NCI-H2196 (cell line): ENCODE measurements around the gene IL26.
A peak's percentile ranks its signal among the peaks of the same experiment; 100 is the strongest.
"Not testable (repeated sequence)": the region's sequence is repeated elsewhere in the genome, so short reads cannot be mapped to it uniquely, and the experiment has no call there.

Source experiments
- DNase-seq: peaks from one replicate; lab custom pipeline; 2025; ENCODE audit not compliant: unreplicated experiment; lab: John Stamatoyannopoulos, UW

Gene IL26

DNA sequence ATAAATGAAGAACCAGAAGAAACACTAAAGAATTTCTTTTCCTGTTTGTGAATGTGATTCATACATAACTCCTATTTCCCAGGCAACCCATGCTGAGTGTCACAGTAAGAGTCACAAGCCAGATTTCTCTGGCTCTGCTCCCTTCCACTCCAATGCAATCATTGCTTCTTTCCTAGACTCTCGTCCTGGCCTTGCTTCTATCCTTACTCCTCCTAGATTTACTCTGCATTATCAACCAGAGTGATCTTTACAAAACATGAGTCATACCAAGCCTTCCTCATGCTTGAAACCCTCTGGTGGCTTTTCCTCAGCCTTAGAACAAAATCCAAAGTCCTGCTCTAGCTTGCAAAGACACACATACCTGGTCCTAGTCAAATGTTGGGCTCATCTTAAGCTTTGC is 14.5 kb upstream of the IL26 start:
- no peak for DNase-seq

DNA sequence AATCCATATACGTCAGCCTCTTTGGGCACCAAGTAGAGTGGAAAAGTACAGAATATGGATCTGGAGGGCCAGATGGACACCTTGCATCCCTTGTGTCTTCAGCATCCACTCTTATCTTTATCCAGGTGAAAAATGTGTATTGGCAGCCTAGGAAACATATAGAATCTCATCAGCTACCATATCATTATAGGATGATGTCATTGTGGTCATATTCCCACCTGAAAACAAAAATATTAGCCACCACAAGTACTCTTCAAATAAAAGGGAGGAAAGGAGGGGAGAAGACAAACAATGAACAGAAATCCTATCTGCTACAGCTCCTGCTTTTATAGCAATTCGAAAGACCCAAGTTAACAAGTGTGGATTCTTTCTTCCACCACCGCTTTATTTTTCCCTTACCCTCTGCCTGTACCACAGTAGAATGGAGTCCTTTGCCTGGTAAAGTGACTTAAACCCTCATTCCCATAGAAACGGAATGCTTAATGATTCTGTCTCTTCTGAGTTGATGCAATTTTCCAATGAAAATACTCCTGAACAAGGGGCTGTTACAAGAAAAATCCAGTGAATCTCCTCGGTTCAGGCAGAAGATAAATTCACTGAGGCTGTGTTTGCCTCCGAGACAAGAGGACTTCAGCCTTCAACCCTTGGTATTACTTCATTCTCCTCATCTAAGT is 13.8 kb upstream of the IL26 start:
- DNase-seq = no peak

DNA sequence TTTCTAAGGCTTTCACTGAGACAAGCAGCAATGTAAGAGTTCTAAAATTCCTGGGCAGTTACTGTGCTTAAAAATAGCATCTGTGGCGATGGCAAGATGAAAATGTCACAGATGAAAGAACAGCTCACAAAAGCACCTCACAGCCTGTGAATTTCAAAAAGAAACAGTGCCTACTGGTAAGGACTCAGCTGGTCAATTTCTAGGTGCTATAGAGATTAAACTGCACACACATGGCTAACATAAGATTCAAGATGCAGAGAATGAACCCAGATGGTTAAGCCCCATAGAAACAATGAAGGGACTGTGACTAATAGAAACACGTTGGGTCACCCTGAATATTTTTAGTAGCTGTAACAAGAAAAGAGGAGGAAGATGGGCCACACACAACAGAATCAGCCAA is 12.0 kb upstream of the IL26 start:
- no peak for DNase-seq

DNA sequence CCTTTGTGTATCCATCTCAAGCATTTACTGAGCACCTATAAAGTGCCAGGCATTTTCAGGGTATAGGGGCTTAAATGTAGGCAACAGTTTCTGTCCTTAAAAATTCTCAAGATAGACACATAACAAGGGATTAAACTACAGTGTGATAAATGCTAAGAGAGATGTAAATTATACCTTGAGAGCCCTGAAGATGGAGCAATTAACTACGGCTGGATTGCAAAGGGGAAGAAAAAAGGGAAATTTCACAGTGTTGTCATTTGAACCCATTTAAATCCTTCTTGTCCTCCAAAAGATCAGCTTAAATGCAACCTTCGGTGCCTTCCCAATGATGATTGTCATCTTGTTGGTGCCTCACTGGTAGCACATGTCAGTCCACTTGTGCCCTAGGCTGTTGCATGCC is 11.5 kb upstream of the IL26 start:
- DNase-seq = no peak

DNA sequence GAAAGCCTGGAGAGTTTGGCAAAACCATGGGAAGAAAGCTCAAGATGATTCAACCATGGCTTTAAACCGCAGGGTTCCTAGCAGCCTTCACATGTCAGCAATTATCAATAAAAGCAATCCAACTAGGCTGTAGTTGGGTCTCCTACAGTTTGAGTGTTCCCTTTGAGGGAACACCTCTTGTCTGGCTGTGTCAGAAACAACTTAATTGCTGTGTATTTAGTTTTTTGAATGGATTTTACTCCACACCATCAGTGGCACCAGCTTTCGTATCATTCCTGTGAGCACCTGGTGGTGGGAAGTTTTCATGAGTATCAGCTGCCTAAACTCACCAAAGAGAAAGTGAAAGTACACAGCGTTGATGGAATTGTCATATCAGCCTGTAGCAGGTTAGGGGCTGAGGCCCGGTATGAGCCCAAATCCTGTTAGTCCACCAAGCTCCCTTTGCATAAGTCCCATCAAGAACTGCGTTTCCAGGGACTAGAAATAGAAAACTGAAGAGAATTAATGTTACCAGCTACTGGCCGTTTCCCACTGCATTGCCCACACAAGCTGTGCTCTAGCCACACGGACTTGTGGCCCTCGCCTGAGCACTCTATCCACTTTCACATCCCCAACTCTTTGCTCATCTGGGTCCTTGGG is 10.9 kb upstream of the IL26 start:
- peak; percentile 4 for DNase-seq

DNA sequence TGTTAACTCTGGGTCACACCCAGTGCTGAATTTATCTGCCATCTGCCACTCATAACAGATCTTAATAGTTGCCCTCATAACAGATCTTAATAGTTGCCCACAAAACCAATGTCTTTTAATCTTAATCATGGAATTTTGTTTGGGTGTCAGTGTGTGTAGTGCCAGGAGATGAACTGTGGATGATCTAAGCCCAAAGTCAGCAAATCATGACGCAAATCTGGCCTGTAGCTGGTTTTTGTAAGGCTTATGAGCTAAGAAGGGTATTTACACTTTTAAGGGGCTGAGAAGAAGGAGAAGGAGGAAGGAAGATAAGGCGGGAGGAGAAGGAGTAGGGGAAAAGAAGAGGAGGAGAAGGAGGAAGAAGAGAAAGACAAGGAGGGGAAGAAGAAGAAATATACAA is 10.0 kb upstream of the IL26 start:
- DNase-seq = no peak

DNA sequence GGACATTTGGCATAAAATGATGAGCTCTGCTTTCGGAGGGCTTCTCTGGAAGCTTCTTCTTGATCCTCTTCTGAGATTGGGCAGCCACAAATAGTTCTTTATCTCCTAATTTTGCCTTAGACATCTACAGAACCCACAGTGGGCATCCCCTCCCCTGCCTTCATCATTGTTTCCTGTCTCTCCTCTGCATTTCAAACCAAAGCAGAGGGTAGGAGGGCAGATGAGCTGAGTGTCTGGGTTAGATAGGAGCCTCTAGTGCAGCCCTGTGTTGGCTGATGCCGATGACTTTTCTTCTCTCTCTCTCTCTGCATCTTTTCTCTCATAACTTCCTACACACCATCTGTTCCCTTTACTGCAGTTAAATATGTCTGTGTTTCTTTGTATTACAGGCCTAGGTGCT is 8.5 kb upstream of the IL26 start:
- DNase-seq = no peak

DNA sequence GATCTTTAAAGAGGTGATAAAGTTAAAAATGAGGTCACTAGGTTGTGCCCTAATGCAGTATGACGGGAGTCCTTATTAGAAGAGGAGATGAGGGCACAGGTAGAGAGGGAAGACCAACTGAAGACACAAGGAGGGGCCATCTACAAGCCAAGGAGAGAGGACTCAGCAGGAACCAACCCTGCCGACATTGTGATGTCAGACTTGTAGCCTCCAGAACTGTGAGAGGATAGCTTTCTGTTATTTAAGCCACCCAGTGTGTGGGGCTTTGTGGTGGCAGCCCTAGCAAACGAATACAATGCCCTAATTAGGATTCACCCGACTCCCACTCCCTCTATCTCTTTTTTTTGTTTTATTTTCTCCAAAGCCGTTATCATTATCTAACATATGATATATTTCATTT is 7.9 kb upstream of the IL26 start:
- no peak for DNase-seq

DNA sequence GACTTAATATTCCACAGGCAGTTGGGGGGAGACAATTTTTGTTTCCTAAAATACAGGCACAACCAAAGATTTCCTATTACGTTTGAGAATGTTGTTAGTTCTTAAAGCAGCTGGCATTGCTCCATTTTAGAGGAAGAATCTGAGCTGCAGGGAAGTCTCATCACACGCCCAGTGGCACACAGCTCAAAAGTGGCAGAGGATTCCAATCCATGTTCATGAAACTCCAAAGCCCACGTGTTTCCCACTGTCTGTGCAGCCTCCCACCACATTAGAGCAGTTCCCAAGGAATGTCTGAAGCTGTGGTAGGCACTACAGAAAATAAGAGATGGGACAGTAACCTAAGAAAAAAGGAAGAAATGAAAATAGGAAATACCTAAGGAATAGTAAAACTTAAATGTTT is 6.1 kb upstream of the IL26 start:
- DNase-seq = no peak

DNA sequence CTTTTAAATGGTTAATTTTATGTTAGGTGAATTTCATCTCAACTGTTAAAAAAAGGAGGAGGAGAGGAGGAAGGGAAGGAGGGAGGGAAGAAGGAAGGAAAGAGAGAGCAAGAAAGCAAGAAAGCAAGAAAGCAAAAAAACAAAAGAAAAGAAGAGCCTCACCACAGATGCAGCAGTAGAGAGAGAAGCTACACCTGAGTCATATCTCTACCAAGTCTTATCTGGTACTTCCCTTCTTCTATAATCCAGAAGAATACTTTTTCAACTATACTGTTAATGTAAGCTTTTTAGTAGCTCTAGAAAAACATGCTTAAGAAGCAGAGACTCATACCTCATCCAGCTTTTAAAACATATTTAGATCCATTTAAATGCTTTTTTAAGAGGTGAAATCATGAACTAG is 5.6 kb upstream of the IL26 start:
- DNase-seq = no peak

DNA sequence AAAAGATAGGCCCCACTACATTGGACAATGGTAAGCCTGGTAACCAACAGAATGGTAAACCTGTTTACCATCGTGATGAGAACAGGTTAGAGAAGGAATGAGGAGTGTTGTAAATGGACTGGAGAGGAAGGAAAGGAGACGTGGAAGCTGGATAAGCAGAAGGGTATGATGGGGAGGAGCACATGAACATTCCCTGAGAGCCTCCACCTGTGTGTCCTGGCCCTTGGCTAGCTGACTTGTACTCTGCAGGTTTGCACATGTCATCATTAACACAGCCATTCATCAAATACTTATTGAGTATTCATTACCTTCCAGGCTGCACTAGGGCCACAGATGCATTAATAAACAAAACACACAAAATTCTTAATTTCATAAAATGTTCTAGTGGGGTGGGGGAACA is 4.3 kb upstream of the IL26 start:
- DNase-seq = no peak

DNA sequence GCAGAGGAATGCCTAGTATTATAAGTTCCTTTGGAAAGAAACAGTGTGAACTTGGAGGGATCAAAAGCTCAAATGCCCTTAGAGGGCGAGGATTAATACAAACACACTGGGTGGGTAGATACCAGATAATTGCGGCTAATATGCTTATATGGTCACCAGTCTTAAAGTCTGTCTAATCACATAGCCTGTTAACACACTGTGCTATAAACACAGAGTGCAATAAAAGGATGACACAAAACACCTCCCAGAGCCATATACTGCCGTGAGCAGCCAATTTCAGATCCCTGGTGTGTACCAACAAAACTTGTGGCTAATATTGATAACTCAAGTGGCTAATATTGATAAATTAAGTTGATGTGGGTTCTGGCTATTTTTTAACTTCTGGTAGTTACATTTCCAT is 1.7 kb upstream of the IL26 start:
- no peak for DNase-seq

DNA sequence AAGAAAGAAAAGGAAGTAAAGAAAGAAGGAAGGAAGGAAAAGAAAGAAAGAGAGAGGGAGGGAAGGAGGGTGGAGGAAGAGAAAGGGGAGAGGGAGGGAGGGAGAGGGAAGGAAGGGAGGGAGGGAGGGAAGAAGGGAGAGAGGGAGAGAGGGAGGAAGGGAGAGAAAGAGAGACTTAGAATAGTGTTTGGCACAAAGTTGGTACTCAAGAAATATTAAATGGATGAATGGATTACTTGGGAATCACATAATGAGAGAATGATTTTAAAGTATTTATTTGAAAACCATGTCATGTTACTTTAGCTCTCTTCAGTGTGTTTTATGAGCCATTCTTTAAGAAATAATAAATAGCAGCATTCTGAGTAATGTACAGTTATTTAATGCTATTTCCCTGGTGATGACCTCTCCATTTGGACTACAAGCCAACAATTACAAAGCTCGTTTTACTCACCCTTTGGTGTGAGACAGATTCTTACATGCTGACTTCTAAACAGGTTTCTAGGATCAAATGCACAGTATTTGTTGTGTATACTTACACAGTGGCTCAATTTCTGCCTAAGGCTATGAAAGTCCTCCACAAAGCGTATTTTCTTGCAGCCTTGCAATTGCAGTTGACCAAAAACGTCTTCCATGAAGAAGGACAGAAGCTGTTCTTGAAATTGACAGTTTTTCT is 861 bp downstream of the IL26 start:
- DNase-seq = no peak

DNA sequence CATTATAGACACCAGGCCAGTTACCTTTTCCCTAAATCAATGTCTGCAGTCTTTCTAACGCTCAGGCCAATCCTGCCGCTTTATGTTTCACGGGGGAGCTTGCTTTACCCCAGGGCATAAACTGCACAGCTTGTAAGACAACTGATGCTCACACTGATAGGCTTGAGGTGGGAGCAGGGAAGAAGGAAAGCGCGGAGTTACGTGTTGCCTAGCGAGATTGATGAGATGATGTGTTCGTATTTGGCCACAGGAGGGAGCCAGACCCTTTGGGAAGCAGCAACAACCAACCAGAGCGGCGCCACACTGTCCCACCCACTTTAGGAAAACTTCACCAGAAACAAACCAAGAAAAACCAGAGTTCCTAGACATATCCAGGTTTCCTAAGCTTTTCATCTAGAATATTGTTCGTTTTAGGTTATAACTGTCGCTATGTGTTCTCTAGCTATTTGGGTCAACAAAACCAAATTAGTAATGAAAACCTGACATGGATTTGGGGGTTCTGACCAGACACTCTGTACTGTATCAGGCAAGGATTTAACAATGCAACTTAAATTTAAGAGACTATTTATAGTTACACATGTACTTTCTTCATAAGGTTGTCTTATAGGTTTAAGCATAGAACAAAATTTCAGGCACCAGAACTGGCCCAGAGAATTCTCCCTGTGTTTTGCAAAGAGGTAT is 2.4 kb downstream of the IL26 start:
- DNase-seq = peak; percentile 74

DNA sequence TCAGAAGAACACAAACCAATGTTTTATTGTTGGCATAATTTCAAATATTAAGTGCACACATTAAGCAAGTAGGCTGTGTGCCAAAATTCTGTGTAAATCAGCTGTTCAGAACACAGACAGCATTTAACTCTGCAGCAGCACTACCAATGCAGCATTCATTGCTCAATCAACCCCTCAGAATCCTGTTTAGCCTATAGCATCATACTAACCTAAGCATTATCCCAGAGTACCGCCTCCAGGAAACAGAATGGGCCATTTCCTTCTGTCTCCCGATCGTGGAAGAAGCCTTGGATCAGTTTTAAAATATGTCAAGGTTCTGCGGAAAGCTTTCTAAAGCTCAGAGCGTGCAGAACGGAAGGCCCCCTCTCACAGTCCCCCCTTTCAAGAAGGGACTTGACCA is 3.3 kb downstream of the IL26 start:
- peak; percentile 28 for DNase-seq

DNA sequence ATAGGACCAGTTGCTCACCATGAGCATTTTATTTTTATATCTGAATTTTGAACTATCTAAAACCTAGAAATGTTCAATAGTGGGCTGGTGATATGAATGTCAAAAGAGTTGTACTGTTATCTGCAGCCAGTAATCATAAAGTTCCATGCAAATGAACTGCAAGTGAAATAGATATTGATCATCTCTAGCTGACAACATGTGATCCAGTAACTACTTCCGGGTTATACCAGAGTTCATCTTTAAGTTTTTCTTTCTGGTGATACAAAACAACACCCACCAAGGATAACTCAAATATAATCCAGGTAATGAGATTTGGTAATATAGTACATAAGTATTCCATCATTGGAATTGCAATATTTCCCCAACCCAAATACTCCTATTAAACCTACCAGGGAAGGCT is 4.1 kb downstream of the IL26 start:
- no peak for DNase-seq

DNA sequence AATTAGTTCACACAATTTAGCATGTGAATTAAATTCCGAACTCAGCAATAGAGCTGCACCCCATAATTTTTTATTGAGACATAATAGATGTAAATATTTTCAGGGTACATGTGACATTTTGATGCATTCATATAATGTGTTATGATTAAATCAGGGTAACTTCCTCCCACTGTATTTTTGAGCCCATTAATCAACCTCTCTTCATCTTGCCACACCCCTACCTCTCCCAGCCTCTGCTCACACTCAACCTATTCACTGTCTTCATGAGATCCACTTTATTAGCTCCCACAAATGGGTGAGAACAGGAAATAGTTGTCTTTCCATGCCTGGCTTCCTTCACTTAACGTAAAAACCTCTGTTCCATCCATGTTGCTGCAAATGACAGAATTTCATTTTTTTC is 14.7 kb downstream of the IL26 start:
- no peak for DNase-seq

DNA sequence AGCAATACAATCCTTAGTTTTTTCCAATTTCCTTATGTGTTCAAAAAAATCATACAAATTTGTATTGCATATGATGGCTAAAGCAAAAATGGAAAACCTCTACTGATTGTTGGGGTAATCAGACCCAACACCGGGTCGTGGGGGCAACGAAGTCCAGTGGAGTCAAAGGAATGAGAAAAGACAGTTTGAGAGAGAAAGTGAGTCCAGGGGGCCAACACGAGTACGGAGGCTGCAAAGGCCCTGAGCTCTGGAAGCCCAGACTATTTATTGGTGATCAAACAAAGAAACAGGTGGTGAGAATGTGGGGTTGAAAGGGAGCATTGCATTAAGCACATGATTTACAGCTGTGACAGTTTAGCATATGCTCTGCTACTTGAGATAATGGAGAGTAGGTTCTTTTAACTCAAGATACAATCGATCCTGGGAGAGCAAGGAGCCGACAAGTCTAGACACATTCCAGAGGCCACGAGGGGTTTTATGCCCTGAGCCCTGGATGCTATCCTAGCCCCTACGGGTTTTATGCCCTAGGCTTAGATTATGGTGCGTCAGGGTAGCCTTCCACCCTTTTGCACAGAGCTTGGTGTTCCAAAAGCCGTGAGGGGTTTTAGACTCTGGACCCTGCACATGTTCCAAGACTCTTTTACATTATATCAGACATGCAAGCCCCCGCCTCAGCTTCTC is 16.4 kb downstream of the IL26 start:
- DNase-seq = not testable (repeated sequence)

DNA sequence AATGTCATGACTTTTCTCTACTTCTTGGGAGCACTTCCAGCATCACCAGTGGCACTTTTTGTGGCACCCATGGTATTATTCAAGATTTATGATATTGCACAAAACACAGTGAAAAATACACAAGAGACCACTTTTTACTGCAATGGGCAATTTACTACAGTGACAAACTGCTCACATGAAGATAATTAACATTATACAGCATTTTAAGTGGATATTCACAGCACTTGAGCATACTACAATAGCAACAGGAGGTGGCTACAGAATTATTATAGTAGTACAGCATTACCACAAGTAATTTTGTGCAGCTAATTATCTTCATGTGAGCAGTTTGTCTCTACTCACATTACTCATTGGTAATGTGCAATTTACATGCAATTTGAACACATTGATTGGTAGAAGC is 18.3 kb downstream of the IL26 start:
- DNase-seq = no peak

DNA sequence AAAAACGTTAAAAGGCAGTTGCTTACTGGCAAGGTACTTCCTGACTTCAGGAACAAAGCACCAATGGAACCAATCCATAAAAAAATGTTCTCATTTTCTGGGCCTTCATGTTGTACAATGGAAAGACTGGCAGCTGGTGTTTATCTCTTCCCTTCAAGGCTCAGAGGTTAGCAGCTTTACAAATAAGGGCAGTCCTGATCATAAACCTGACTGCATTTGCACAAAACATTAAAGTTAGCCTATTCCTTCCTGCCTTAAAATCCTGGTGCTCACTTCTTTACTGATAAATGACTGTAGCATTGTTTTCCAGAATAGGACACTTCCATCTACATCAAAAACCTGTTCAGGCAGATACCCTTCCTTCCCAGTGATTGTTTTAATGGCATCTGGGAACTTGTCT is 19.2 kb downstream of the IL26 start:
- no peak for DNase-seq

DNA sequence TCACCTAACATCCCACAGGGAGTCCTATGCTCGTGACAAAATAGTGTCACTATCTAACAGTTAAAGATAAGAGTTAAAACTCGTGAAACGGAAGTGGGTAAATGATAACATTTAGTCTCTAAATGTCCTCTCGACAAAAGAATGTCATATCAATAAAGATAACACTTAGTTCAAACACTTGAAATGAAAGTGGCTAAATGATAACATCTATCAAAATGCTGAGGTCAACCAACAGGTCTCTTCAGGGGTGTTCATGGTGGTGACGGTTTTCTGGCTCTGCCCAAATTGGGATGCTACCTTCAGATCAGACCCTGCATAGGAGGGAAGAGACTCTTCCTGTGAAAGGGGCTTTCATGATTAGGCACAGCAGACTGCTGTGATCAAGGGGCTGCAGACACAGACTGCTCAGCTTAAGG is 22.1 kb downstream of the IL26 start:
- DNase-seq = no peak

DNA sequence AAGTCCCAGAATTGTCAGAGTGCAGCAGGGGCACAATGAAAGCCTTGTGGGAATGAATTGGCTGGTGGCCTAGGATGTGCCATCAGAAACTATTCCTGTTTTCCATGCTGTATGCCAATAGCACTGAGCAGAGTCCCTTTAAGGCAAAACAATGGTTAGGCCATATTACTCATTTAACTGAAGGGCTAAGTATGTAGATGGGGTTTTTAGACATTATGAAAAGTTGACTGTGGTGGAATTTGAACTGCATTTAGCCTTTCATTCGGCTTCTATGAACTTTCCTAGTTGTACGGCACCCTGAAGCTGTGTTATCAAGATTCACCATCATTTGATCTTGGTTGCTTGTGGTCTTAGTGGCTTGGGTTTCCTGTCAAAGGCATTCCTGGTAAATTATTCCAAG is 24.8 kb downstream of the IL26 start:
- DNase-seq = no peak
